RKO (cell line): Measurements from ENCODE around the gene AREG.

ENCODE experiments used
- DNase-seq: peaks from one replicate; pipeline ENCODE4 v3.0.0-alpha.2; 2016; ENCODE audit warnings: low spot score

AREG gene

DNA sequence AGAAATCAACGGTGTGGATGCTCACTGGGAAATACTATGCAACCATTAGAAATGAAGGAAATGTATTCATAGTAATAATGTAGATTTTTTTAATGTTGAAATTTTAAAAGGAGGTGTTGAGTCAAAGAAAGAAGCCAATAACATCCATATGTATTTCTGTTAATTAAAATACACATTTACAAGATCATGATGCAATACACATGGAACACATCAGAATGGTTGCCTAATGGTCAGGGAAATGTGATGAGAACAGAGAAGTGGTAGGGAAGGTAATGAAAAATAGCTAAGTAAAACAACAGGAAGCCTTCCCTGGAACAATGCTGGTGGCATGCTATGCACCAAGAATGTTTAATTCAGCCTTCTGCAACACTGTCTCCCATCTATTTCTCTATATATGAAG is 18.2 kb downstream of the AREG start:
- DNase-seq, result no peak

DNA sequence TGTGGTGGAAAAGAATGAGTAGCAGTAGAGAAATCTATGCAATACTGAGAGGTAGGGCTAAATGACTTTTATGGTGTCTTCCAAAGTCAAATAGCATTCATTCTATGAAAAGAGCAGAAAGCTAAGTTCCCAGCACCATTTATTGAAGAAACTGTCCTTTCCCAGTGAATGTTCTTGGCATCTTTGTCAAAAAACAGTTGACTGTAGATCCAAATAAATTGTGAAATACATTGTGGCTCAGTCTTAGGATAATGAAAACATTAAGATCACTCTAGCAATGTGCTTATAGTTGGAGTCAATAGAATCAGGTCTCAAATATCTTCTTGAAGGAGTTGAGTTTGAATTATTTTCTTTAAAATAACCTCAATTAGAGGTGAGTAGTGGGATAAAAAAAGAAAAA is 19.4 kb downstream of the AREG start:
- DNase-seq, result no peak

DNA sequence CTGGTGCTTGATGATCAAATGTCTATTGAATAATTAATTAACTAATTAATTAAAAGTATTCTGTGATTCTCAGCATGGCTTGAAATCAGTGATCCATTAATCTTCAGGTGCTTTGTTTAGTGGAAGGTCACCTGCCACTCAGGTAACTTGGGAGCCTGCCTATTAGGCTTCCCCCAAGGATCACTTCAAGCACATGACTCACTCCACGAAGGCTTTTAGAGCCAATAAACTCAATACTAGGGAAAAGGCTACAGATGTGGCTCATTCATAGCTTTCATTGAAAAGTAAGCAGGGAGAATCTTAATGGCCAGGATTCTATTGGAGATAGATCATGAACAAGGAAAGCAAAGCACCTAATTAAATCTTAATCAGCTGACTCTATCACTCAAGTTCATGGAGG is 21.3 kb downstream of the AREG start:
- no peak for DNase-seq

DNA sequence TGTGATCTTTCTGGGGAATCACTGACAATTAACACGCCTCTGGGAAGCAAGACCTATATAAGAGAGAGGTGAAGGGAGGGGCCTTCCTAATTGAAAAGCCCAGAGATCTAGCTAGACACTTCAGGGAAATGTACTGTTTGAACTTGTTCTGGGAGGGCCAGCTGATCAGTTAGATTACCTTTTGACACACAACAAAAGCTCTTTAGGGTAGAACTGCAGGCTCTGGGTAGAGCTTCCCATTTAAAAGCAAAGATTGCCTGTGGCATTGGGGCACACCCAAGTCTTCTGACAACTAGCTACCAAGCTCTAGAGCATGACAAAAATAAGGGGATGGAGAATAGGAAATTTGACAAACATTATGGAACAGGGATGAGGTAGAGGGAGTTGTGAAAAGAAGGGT is 26.3 kb downstream of the AREG start:
- DNase-seq, result no peak

DNA sequence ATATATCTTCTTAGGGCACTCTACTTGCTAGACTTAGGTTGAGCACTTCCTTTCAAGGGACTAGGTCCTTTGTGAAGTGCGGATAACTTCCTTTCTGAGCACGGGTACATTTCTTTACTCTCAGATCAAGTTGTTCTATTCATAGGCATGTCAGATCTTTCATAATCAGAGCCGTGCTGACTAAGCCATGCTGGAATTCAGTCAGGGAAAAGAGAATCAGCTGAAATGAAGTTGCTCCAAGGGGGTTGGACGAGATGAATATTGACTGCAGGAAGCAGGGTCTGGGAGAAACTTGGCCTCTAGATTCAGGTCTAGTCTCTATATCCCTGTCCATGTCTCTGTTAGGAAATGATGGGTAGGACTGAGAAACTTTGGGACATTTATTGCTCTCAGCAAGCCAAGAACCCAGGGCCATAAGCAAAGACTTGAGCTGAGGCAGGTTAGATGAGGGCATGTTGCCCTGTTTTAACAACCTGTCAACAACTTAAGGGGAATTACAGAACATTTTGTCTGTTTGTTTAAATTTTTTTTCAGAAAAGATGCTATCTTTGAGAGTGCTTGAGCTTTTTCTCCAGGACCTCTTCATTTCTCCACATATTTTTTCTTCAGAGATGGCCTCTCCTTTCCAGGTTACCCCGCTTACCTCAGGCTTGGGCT is 28.3 kb downstream of the AREG start:
- DNase-seq, result peak; percentile 37

DNA sequence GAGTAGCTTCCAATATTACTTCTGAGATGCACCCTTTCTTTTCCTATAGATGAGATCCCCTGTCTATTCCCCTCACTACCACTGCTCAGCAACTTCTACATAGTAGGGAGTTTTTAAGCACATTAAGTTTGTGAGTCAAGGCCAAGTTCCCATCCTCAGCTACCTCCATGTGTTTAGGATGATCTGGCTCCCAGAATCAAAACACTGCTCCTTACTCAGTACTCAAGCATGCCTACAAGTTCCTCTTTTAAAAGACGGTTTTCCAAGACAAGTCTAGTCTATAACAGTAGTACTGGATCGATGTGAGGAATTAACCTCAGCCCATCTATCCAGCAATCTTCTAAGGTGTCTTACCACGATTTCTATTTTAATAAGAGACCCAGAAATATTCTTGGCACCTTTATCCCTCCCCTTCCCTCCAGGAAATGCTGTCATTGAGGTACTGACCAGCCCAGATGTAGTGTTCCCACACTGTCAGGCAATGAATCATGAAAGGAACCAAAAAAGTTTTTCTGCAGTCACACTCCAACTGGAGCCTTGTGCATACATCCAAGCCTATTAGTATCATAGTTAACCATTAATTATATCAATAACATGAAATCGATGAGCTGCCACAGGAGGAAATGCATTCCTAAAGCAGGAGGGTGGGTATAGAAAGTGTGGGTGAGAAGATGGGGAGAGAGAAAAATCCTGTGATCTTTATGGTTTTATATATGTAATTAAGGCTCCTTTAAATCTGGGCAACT is 29.6 kb downstream of the AREG start:
- DNase-seq, result no peak

DNA sequence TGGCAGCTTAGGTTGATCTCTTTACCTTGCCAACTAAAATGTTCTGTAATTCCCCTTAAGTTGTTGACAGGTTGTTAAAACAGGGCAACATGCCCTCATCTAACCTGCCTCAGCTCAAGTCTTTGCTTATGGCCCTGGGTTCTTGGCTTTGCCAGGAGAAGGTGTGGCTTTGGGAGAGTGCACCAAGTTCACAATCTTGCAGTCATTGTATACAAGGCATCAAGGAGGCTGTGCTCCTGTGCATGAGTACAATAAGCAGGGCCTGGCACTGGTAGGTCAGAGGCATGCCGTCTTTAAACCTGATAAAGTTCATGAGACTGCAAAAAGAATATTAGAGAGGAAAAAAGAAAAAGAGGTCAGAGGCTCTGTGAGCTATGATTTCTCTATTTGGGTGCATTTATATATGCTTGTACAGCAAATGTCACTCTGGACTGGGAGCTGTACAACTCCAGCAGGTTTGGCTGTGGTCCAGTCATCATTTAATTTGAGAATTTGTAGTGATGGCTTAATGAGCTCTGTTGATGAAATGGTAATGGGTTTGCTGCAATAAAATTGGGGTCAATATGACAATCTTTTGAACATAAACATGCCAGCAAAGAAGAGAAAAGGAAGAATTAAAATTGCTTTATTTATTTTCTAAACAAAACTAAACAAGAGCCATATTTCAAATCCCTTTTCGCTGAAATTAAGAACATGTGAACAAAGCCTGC is 30.3 kb downstream of the AREG start:
- no peak for DNase-seq

DNA sequence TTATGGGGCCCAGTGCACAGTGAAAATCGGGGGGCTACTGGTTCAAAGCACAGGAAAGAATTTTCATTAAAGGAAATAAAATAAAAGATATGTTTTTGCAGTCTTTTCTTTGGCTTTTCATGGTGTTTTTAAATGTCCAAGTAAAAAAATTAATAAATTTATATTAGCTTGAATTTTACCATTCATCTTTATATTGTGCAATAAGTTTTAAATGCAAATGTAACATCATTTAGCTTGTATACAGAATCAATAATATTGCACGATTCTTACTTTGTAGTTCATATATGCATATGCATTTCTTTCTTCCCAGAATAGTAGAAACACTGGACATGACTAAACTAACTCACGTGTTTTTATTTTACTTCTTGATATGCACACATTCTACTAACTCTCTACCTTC is 31.0 kb downstream of the AREG start:
- DNase-seq, result no peak

DNA sequence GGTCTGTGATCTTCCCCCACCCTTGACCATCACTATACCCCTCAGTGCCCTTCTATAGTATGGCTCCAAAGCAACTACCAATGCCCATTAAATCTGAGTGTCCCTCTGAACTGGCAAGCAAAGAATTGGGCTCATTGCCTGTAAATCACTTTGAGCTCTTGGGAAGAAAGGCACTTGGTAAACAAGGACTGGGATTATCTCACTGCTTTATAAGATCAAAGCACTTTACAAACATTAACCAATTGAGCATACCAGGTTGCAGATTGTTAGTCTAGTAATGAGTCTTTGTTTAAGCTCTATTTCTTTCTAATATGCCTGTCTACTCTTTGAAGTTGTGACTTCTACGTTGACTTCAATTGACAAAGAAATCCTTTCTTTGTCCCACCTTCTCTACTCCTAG is 34.1 kb downstream of the AREG start:
- DNase-seq, result no peak

DNA sequence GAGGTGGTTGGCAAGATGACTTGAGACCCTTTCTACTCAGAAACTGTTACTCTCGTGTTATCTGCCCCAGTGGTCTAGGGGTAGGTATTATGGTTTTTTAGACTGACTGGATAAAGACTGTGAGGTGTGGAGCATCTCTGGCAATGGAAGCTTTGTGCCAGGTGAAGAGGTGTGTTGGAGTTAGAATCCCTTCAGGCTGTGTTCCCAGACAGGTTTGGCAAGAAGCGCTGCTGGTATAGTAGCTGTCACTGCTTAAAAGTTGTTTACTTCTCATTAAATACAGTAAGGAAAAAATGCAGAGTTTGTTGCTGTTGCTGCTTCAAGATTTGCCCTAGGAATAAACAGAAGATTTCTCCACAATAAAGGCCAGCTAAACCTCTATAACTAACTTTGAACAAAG is 35.3 kb downstream of the AREG start:
- DNase-seq, result no peak

DNA sequence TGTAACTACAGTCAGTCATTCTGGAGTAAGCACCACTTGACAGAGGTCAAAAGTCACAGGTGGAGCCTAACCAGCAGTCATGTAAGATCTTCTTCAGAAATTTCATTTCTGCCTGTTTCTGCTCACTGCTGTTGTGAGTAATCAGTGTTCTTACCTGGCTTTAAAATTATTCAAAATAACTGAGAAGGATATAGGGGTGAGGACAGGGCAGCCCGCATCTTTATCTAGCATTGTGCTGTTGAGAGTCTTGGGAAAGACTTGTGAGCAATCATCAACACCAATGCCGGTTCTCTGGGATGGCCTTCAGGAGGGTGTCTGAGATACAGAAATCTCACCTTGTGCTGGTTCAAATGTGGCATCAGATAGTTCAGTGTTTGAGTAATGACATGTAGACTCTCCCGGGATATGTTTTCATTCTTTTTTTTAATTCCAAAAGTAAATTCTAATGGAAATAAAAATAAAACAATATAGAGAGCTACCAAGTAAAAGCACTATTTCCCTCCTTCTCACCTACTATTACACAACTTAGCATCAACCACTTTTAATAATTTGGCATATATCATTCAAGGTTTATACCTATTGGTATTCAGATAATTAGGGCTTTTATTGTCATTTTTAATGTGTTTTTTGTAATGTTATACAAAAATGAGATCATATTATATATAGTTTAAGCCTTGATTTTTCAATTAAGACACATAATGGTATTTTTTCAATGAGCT is 37.1 kb downstream of the AREG start:
- DNase-seq, result no peak

DNA sequence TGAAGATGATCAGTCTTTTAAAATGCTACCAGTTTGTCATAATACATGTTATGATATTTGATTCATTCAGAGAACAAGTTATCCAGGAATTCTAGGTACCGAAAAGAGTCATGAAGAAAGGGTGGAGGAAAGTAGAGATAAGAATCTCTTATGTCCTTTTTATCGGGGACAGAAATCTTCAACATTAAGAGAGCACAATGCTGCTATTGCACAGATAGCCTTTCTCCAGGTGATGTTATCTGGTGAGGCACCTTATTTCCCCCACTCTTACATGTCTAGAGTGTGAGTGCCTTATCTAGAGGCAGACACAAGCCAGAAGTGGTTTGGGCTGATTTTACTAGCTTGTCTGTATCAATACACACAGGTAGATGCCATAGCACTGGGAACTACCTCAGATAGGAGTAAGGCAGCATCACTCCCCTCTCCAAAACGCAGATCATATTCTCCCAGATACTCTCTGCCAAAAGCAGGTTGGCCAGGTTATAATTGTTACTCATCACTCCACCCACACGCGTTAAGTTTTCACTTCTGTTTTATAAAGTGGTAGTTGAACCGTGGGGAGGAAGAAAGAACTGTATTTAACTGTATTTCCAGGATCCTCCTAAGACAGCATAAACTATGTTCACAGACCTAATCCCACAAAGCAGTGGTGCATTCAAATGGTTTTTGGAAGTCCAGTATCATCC is 38.4 kb downstream of the AREG start:
- no peak for DNase-seq

DNA sequence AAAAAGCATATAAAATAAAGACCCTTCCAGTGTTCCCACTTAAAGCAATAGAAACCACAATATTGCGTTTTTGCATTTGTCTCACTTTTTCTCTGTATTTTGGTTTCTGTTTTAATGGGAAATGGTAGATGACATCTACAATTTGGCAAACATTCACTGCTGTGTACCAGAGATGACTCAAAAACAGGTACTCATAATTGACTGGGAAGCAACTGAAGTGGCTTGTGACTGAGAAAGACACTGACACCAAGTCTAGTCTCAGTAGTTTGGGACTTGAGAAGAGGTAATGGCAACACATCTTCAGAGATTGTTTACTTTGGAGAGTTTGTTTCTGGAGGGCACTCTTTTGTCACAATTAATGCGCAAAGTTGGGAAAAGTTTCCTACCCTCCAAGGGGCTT is 42.0 kb downstream of the AREG start:
- no peak for DNase-seq

DNA sequence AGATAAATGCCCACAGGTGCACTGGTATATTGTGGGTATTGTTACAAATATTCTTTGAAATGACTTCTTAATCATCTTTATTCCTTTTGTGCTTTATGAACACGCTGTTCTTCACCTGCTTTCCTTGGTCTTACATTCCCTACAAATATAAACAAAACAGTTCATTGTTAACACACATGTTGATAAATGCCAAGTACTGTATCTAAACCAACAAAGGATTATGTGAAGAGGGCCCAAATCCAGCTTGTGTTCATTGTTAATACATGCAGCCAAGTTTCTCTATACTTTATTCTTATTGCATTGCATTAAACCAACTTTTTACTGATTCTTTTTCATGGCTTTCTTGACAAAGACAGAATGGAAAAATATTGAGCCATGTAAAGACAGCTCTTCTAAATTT is 42.8 kb downstream of the AREG start:
- no peak for DNase-seq

DNA sequence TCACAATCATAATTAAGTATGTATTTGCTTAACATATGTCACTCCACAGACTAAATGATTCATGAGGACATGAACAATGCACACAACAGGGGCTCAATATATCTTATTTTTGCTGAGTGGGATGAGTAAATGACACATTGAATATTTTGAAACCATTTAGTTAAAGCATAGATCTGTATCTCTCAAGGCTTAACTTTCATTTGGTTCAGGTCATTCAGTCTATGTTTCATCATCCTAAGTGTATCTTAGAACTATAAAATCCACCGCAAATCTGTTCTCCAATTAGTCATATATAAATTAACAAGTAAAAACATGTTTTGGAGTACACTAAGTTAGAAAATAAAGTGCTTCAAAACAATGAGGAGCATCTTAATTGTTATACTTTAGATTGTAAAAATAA is 45.8 kb downstream of the AREG start:
- DNase-seq, result no peak

DNA sequence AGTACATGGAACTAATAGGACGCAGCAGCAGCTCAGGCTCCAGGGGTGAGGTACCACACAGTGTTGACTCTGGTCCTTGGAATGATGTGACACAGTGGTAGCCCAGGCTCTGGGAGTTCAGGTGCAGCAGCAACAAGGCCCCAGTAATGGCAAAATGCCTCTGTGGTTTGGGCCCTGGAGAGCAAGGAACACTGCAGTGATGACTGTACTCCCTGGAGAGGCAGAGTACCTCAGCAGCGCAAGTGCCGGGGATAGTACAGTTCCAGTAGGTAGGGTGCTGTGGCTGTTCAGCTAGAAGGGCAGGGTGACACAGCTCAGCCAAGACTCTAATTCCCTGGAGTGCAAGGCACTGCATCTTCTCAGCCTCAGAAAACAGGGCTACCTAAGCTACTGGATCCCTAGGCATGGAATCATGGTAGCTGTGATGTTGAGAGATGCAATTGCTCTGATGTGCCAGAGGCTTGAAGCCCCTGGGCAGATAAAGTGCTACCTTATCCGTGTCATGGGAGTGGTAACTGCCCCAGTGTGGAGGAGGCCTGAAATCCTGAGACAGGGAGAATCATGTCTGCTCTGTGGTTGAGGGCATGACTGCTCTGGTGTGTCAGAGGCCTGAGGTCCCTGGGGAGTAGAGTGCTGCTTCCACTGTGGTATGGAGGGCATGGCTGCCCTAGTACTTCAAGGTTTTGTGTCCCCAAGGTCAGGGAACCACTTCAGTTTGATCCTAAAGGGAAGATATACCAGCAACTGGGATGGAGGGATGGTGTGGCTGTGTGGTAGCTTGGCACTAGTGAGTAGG is 55.2 kb downstream of the AREG start:
- DNase-seq, result no peak

DNA sequence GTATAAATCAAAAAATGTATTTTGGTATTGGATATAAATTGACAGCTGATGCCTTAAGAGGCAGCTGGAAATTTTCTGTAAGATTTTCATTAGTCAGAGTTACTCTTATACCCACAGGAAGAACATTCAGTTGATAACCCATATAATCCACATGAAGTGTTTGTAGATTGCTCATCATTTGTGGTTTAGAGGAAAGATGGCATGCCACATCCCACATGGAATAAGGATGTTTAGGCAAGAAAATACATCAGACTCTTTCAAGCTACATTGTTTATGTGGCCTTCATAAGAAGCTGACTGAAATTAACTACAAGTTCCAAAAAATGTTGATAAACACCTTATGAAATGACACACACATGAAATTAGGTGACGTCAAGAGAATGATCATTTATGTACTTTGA is 56.6 kb downstream of the AREG start:
- DNase-seq, result peak; percentile 32

DNA sequence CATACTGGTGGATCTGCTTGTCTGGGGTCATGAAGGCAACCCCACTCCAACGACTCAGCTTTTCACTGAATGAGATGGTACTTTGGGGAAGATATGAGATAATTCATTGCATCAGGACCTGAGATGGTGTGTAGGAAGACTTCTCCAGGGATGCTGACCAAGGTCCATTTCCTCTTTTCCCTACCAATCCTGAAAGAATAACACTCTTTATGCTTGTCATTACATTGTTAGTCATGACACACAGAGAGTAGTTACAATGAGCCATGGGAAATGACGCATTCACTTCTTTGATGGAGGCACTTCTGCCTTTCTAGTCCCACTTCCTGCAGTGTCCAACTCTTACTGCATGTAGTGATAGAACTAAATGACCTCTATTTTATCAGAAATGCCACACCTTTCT is 58.6 kb downstream of the AREG start:
- DNase-seq, result peak; percentile 64

DNA sequence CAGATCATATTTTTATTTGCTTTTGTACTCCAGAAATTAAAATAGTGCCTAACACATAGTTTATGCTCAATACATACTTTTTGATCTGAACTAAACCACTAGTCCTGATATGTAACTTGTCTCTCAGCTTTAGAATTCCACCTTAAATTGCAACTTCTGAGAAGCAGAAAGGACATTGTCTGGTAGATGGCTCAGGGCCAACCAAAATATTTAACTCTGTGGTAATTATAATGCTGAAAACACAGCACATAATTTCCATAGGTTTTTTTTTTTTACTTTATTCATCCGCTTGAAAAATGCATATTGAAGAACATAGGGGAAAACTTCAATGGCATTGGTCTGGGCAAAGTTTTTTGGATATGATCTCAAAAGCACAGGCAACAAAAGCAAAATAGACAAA is 59.3 kb downstream of the AREG start:
- no peak for DNase-seq
